Activated CD4-positive, alpha-beta T cell treated with anti-CD3 and anti-CD28 coated beads, Interleukin-2, amount 50 U/mL, for 1 hour (primary cell): ENCODE results near the gene GPD1.
"Not testable (repeated sequence)": the region's sequence is repeated elsewhere in the genome, so short reads cannot be mapped to it uniquely, and the experiment has no call there.

Experiments
- DNase-seq: peaks from one replicate; pipeline ENCODE4 v3.0.0-alpha.2; 2020

Gene GPD1

GRCh38 chr12:50132505-50133135 lies 28.8 kb downstream of the GPD1 start:
- DNase-seq, result no peak

- DNase-seq, result no peak
Measured at GRCh38 chr12:50142993-50143392, 39.2 kb downstream of the GPD1 start.

- no peak for DNase-seq
Measured at GRCh38 chr12:50145439-50145838, 41.6 kb downstream of the GPD1 start.

- no peak for DNase-seq
Measured at GRCh38 chr12:50147281-50147680, 43.5 kb downstream of the GPD1 start.

- DNase-seq, result not testable (repeated sequence)
Measured at GRCh38 chr12:50148011-50148410, 44.2 kb downstream of the GPD1 start.

- DNase-seq, result no peak
Measured at GRCh38 chr12:50149311-50149710, 45.5 kb downstream of the GPD1 start.

- DNase-seq, result no peak
Measured at GRCh38 chr12:50151047-50151687, 47.4 kb downstream of the GPD1 start.

- not testable (repeated sequence) for DNase-seq
Measured at GRCh38 chr12:50154947-50155346, 51.1 kb downstream of the GPD1 start.

GRCh38 chr12:50156641-50157040 lies 52.8 kb downstream of the GPD1 start:
- no peak for DNase-seq

- no peak for DNase-seq
Measured at GRCh38 chr12:50157259-50157658, 53.5 kb downstream of the GPD1 start.

GRCh38 chr12:50160643-50161042 lies 56.8 kb downstream of the GPD1 start:
- no peak for DNase-seq
